SK-N-SH (cell line): ENCODE data around the gene NOL4. TPM values are rescaled to one million over a fixed set of nuclear protein-coding genes. Genes with fewer than 3 reads are reported as not detected.

Source experiments
- CTCF ChIA-PET: fragments of 300-600, 350-600 bp; formaldehyde crosslinking; extraction: SDS; loops from one replicate; lab custom pipeline; 2021; lab: Yijun Ruan, JAX
- POLR2A ChIA-PET: fragments of 350-600 bp; sonication (Branson Sonifier 250); formaldehyde crosslinking; extraction: SDS; loops from one replicate; lab custom pipeline; 2020; ENCODE audit warnings: antibody characterized with exemption, inconsistent platforms; lab: Yijun Ruan, JAX
- DNase-seq: peaks from one replicate; pipeline ENCODE4 v3.0.0; 2012
- H2AFZ ChIP-seq: fragments of 200-600 bp; sonication (generic); 2 replicates; pipeline ENCODE4 v1.8.1; 2016; ENCODE audit warnings: antibody characterized with exemption, mild to moderate bottlenecking, low read depth
- H3F3A ChIP-seq: fragments of 200-600 bp; sonication (generic); replicated peaks from 2 replicates; pipeline ENCODE3; 2016; ENCODE audit warnings: antibody characterized with exemption, mild to moderate bottlenecking; ENCODE audit not compliant: insufficient read depth
- H3K27ac ChIP-seq, 2 experiments: fragments of 200-500 bp in 1 of 2; fragments of 200-600 bp in 1 of 2; sonication (Bioruptor generic) in 1 of 2; sonication (generic), shearing (Covaris generic) in 1 of 2; 2 replicates each; pipeline versions ENCODE4 v1.5.1 to v1.6.1; 2014 to 2016; ENCODE audit warnings: low read depth in 2 of 2, inconsistent platforms in 1 of 2, low read length in 1 of 2, mild to moderate bottlenecking in 1 of 2, mixed read lengths in 1 of 2
- H3K27me3 ChIP-seq: fragments of 200-600 bp; sonication (generic), shearing (Covaris generic); 2 replicates; pipeline ENCODE4 v1.6.1; 2016; ENCODE audit warnings: mixed run types; ENCODE audit not compliant: insufficient read depth
- H3K36me3 ChIP-seq, 2 experiments: fragments of 200-500 bp in 1 of 2; fragments of 200-600 bp in 1 of 2; sonication (Bioruptor generic) in 1 of 2; sonication (generic) in 1 of 2; replicated peaks in 1 of 2; 2 replicates each; pipeline versions ENCODE3 to v1.5.1; 2014 to 2016; ENCODE audit warnings: low read length in 1 of 2, mild to moderate bottlenecking in 1 of 2; ENCODE audit not compliant: insufficient read depth in 2 of 2, control insufficient read depth in 1 of 2
- H3K4me1 ChIP-seq, 2 experiments: fragments of 200-500 bp in 1 of 2; fragments of 200-600 bp in 1 of 2; sonication (Bioruptor generic) in 1 of 2; sonication (generic), shearing (Covaris generic) in 1 of 2; 2 replicates each; pipeline versions ENCODE4 v1.5.1 to v1.6.1; 2014 to 2016; ENCODE audit warnings: low read depth in 1 of 2, low read length in 1 of 2, mixed run types in 1 of 2; ENCODE audit not compliant: insufficient read depth in 2 of 2, control insufficient read depth in 1 of 2
- H3K4me2 ChIP-seq: fragments of 200-600 bp; sonication (generic), shearing (Covaris generic); 2 replicates; pipeline ENCODE4 v1.6.1; 2017; ENCODE audit warnings: mixed run types
- H3K4me3 ChIP-seq, 2 experiments: fragments of 200-500 bp in 1 of 2; fragments of 200-600 bp in 1 of 2; sonication (Bioruptor generic) in 1 of 2; sonication (generic), shearing (Covaris generic) in 1 of 2; 2 replicates each; pipeline versions ENCODE4 v1.5.1 to v1.8.1; 2014 to 2016; ENCODE audit warnings: low read depth in 2 of 2, inconsistent platforms in 1 of 2, low read length in 1 of 2, mild to moderate bottlenecking in 1 of 2, mixed read lengths in 1 of 2, moderate library complexity in 1 of 2
- H3K79me2 ChIP-seq: fragments of 200-600 bp; sonication (generic); 2 replicates; pipeline ENCODE4 v1.8.1; 2017; ENCODE audit warnings: mild to moderate bottlenecking; ENCODE audit not compliant: insufficient read depth
- H3K9ac ChIP-seq: fragments of 200-600 bp; sonication (generic); 2 replicates; pipeline ENCODE4 v1.6.1; 2017; ENCODE audit warnings: mixed run types
- H3K9me2 ChIP-seq: fragments of 200-600 bp; sonication (generic); 2 replicates; pipeline ENCODE4 v1.6.1; 2017; ENCODE audit warnings: mixed run types
- H3K9me3 ChIP-seq: fragments of 200-600 bp; sonication (generic); 2 replicates; pipeline ENCODE4 v1.6.1; 2017; ENCODE audit warnings: mixed run types, mild to moderate bottlenecking, moderate library complexity
- H4K20me1 ChIP-seq: fragments of 200-600 bp; sonication (generic); 2 replicates; pipeline ENCODE4 v1.6.1; 2017; ENCODE audit warnings: mild to moderate bottlenecking, mixed run types; ENCODE audit not compliant: insufficient read depth
- CHD2 ChIP-seq: fragments of 150-350 bp; IDR thresholded peaks from 2 replicates; pipeline ENCODE4 v1.6.1; 2018; ENCODE audit warnings: low read length; ENCODE audit not compliant: partially characterized antibody
- FOSL2 ChIP-seq: IDR thresholded peaks from 2 replicates; pipeline ENCODE4 v1.4.0; 2012; ENCODE audit warnings: low read depth, mild to moderate bottlenecking, moderate library complexity, borderline replicate concordance
- FOXM1 ChIP-seq: IDR thresholded peaks from 2 replicates; pipeline ENCODE4 v1.4.0; 2012; ENCODE audit warnings: low read depth, mild to moderate bottlenecking
- GATA2 ChIP-seq: sonication (generic); formaldehyde crosslinking; IDR thresholded peaks from 2 replicates; pipeline ENCODE4 v1.5.0; 2020; ENCODE audit warnings: mild to moderate bottlenecking, missing genetic modification reagents
- IRF3 ChIP-seq: fragments of 150-350 bp; IDR thresholded peaks from 2 replicates; pipeline ENCODE4 v1.6.1; 2016; ENCODE audit warnings: mild to moderate bottlenecking, low read depth, low read length
- JUND ChIP-seq: IDR thresholded peaks from 2 replicates; pipeline ENCODE4 v1.4.0; 2012
- MEF2A ChIP-seq: IDR thresholded peaks from 2 replicates; pipeline ENCODE4 v1.4.0; 2012; ENCODE audit warnings: low read depth, borderline replicate concordance
- NRF1 ChIP-seq: IDR thresholded peaks from 2 replicates; pipeline ENCODE4 v1.6.1; 2012; ENCODE audit warnings: low read depth, mild to moderate bottlenecking, low read length
- POLR2AphosphoS5 ChIP-seq: IDR thresholded peaks from 2 replicates; pipeline ENCODE4 v1.6.1; 2012; ENCODE audit warnings: low read depth, low read length
- RFX5 ChIP-seq: IDR thresholded peaks from 2 replicates; pipeline ENCODE4 v1.6.1; 2012; ENCODE audit warnings: mild to moderate bottlenecking, improper control_type of control experiment, low read length
- RXRA ChIP-seq: IDR thresholded peaks from 2 replicates; pipeline ENCODE4 v1.4.0; 2012; ENCODE audit warnings: low read depth, mild to moderate bottlenecking, borderline replicate concordance
- SIN3A ChIP-seq: IDR thresholded peaks from 2 replicates; pipeline ENCODE4 v1.6.1; 2012; ENCODE audit warnings: low read depth, mild to moderate bottlenecking, low read length, moderate library complexity, borderline replicate concordance
- SMC3 ChIP-seq: IDR thresholded peaks from 2 replicates; pipeline ENCODE4 v1.6.1; 2012; ENCODE audit warnings: low read depth, low read length, improper control_type of control experiment
- TEAD4 ChIP-seq: IDR thresholded peaks from 2 replicates; pipeline ENCODE4 v1.4.0; 2012; ENCODE audit warnings: mild to moderate bottlenecking, borderline replicate concordance; ENCODE audit not compliant: insufficient read depth
- WGBS: methylation state at CpG from one replicate; pipeline ENCODE4 v1.1.6; 2017; ENCODE audit warnings: low lambda C conversion rate; 5-methylcytosine and 5-hydroxymethylcytosine counted together
- polyA plus RNA-seq, 3 experiments: library from polyadenylated mRNA; depleted of rRNA; stranded (reverse); fragments of >200 nt; gene quantifications; 2 replicates each; pipeline ENCODE4 v1.2.3, GENCODE V29; 2012
- TF ChIP-seq, protein P1 (sequence below): IDR thresholded peaks from 2 replicates; pipeline ENCODE4 v1.4.0; 2012; ENCODE audit warnings: low read depth, borderline replicate concordance
- TF ChIP-seq, protein P2 (sequence below): fragments of 150-350 bp; IDR thresholded peaks from 2 replicates; pipeline ENCODE4 v1.6.1; 2017; ENCODE audit warnings: antibody characterized with exemption, low read length, low read depth, borderline replicate concordance
- TF ChIP-seq, protein P3 (sequence below): fragments of 200-600 bp; sonication (generic); IDR thresholded peaks from 2 replicates; pipeline ENCODE4 v1.6.1; 2017; ENCODE audit warnings: antibody characterized with exemption, mild to moderate bottlenecking, moderate library complexity

Gene NOL4
- polyA plus RNA-seq, 1 of the 3 experiments (the other 2 are of a cell fraction): 0.07 TPM

GRCh38 chr18:34212511-34212910, 12.2 kb downstream of the NOL4 start:
- Histone ChIP-seq H3K4me2 (no peak overlapping the region), H3K9ac (no peak overlapping the region), H3K9me3 (no peaks in the 10 kb centered on the region), H3K4me1 (no peaks in the 10 kb centered on the region; a peak in 1 of 4 replicates), H3K9me2 (no peaks in the 10 kb centered on the region), H3K27me3 (no peaks in the 10 kb centered on the region), H3K27ac (no peak overlapping the region), H3F3A (no peaks in the 10 kb centered on the region), H2AFZ (no peak overlapping the region), H3K79me2 (no peaks in the 10 kb centered on the region), H4K20me1 (no peaks in the 10 kb centered on the region), H3K36me3 (peaks cover 0 to 2% of the 10 kb centered on the region in 2 experiments), H3K4me3 (no peak overlapping the region)
- POLR2A ChIA-PET: no interaction called here
- no peak for TF ChIP-seq IRF3
- TF ChIP-seq FOXM1: no peak
- TF ChIP-seq POLR2AphosphoS5: no peak
- TF ChIP-seq RFX5: no peak
- no peak for TF ChIP-seq SIN3A
- TF ChIP-seq, protein P1, sequence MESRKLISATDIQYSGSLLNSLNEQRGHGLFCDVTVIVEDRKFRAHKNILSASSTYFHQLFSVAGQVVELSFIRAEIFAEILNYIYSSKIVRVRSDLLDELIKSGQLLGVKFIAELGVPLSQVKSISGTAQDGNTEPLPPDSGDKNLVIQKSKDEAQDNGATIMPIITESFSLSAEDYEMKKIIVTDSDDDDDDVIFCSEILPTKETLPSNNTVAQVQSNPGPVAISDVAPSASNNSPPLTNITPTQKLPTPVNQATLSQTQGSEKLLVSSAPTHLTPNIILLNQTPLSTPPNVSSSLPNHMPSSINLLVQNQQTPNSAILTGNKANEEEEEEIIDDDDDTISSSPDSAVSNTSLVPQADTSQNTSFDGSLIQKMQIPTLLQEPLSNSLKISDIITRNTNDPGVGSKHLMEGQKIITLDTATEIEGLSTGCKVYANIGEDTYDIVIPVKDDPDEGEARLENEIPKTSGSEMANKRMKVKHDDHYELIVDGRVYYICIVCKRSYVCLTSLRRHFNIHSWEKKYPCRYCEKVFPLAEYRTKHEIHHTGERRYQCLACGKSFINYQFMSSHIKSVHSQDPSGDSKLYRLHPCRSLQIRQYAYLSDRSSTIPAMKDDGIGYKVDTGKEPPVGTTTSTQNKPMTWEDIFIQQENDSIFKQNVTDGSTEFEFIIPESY: no peak
- TF ChIP-seq TEAD4: no peak
- no peak for TF ChIP-seq MEF2A
- TF ChIP-seq, protein P2, sequence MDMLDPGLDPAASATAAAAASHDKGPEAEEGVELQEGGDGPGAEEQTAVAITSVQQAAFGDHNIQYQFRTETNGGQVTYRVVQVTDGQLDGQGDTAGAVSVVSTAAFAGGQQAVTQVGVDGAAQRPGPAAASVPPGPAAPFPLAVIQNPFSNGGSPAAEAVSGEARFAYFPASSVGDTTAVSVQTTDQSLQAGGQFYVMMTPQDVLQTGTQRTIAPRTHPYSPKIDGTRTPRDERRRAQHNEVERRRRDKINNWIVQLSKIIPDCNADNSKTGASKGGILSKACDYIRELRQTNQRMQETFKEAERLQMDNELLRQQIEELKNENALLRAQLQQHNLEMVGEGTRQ: no peak
- TF ChIP-seq JUND: no peak
- no peak for TF ChIP-seq CHD2
- TF ChIP-seq FOSL2: no peak
- no peak for TF ChIP-seq RXRA
- TF ChIP-seq NRF1: no peak
- TF ChIP-seq SMC3: no peak
- TF ChIP-seq, protein P3, sequence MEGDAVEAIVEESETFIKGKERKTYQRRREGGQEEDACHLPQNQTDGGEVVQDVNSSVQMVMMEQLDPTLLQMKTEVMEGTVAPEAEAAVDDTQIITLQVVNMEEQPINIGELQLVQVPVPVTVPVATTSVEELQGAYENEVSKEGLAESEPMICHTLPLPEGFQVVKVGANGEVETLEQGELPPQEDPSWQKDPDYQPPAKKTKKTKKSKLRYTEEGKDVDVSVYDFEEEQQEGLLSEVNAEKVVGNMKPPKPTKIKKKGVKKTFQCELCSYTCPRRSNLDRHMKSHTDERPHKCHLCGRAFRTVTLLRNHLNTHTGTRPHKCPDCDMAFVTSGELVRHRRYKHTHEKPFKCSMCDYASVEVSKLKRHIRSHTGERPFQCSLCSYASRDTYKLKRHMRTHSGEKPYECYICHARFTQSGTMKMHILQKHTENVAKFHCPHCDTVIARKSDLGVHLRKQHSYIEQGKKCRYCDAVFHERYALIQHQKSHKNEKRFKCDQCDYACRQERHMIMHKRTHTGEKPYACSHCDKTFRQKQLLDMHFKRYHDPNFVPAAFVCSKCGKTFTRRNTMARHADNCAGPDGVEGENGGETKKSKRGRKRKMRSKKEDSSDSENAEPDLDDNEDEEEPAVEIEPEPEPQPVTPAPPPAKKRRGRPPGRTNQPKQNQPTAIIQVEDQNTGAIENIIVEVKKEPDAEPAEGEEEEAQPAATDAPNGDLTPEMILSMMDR: no peak
- TF ChIP-seq GATA2 (CRISPR knock-in tag): no peak
- WGBS: 13% methylated on average over 1 of the region's 1 CpG
- CTCF ChIA-PET: interaction anchor here (0.7 kb wide), 1 partner anchor 89 kb away, joined by 3 read pairs; no protein-coding TSS in a partner anchor
- no peak for DNase-seq
